Stimulated activated naive B cell treated with anti-CD40 and anti-IgM and Interleukin-4, amounts not matched to agents 10 μg/mL and 1 μg/mL and 100 μg/mL, for 72 hours (primary cell): ENCODE results near the gene MAP3K20.
A peak's percentile ranks its signal among the peaks of the same experiment; 100 is the strongest.

Source experiments
- ATAC-seq, 2 donors: fragments of 150-1000 bp; cut with Tn5 transposase; replicated peaks; 2 replicates each; pipeline ENCODE4 v1.10.0; 2021; ENCODE audit warnings: moderate library complexity in 1 of 2
- DNase-seq: peaks from one replicate; pipeline ENCODE4 v3.0.0; 2021
- H3K27ac Mint-ChIP-seq: one replicate; pipeline ENCODE4 v1.8.0; 2022; ENCODE audit warnings: mild to moderate bottlenecking, mixed read lengths
- H3K27me3 Mint-ChIP-seq, 2 donors: one replicate each; pipeline ENCODE4 v1.8.0; 2022; ENCODE audit warnings: mixed read lengths in 2 of 2
- H3K36me3 Mint-ChIP-seq, 2 donors: one replicate each; pipeline ENCODE4 v1.8.0; 2022; ENCODE audit warnings: mixed read lengths in 2 of 2, mild to moderate bottlenecking in 1 of 2
- H3K4me1 Mint-ChIP-seq, 2 donors: one replicate each; pipeline ENCODE4 v1.8.0; 2022; ENCODE audit warnings: mixed read lengths in 2 of 2, mild to moderate bottlenecking in 1 of 2
- H3K4me3 Mint-ChIP-seq, 2 donors: one replicate each; pipeline ENCODE4 v1.8.0; 2022; ENCODE audit warnings: mild to moderate bottlenecking in 2 of 2, mixed read lengths in 2 of 2, moderate library complexity in 1 of 2
- H3K9me3 Mint-ChIP-seq, 2 donors: one replicate each; pipeline ENCODE4 v1.8.0; 2022; ENCODE audit warnings: mixed read lengths in 2 of 2, mild to moderate bottlenecking in 1 of 2

Gene MAP3K20

DNA sequence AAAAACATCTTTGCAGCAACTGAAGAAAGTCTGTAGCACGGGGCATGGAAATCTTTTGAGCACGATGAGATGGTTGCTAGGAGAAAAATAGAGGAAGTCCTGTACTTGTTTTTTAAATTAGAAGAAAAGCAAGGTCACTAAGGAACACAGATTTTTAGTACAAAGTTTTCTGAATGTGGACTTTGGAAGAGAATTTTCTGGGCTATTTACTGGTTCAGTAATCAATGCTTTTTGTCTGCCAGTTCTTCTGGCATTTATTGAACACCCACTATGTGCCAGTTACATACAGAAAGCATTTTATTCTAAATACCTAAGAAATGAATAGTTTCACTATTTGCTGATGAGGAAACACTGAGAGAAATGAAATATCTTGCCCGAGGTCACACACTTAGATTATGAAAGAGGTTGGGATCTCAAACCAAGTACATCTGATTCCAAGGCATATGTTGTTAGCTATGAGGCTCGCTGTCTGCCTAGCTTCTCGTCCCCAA is 15.6 kb upstream of the MAP3K20 start:
- H3K27me3 Mint-ChIP-seq = peaks cover 12 to 15% of the 10 kb centered on the region in 2 donors
- DNase-seq = no peak
- no peak overlapping the region for H3K27ac Mint-ChIP-seq
- H3K9me3 Mint-ChIP-seq = no peaks in the 10 kb centered on the region
- peaks cover 8 to 17% of the 10 kb centered on the region in 2 donors for H3K4me1 Mint-ChIP-seq
- no peaks in the 10 kb centered on the region for H3K36me3 Mint-ChIP-seq
- peak overlapping the region in 1 of 2 donors; percentile 35 for H3K4me3 Mint-ChIP-seq
- peak; percentile 14 to 34 for ATAC-seq

DNA sequence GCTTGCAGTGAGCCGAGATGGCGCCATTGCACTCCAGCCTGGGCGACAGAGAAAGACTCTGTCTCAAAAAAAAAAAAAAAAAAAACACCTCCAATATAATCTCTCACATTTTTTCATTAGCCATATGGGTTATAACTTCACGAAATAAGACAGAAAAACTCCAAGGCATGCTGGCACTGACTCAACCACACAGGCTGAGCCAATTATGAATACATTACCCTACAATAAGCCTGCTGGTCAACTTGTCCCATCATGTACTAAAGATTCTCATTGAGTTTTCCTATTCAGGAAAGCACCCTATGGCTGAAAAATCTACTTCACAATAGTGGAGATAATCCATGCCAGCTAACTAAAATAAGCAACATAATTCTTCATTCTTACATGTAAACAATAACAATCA is 12.8 kb upstream of the MAP3K20 start:
- DNase-seq (no peak), ATAC-seq (no peak)
- H3K9me3 Mint-ChIP-seq = no peaks in the 10 kb centered on the region
- H3K4me1 Mint-ChIP-seq = peaks cover 8 to 17% of the 10 kb centered on the region in 2 donors
- H3K4me3 Mint-ChIP-seq = no peak overlapping the region
- no peaks in the 10 kb centered on the region for H3K36me3 Mint-ChIP-seq
- H3K27ac Mint-ChIP-seq = no peak overlapping the region
- H3K27me3 Mint-ChIP-seq = peaks cover 10 to 19% of the 10 kb centered on the region in 2 donors

DNA sequence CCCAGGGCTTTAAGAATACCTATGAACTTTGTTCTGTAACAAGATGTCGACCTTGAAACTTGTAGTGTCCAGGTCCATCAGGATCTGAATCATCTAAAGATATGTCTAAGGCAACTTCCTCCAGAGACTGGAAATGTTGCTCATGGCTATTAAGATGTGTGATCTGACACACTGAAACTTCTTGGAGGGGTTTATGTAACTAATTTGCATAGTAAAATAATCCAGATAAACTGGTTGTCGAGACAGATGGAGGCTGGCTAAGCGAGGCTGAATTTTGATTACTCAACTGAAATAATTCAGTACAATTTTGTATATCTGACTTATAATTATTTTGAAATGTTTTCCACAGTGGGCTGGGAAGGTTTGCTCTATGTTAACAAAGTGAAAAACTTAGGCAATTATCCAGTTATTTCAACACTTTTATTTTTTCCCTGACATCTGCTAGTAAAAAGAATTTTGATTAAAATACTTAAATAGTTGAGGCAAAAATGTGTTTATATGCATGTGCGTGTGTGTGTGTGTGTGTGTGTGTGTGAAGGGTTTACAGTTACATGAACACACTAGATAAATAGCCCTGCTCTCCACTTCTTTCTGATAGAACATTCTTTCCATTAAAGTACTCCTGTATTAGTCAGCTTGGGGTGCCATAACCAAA is 11.4 kb upstream of the MAP3K20 start:
- Mint-ChIP-seq H3K9me3 (no peaks in the 10 kb centered on the region), H3K36me3 (no peaks in the 10 kb centered on the region), H3K27me3 (peaks cover 13 to 20% of the 10 kb centered on the region in 2 donors), H3K4me3 (no peak overlapping the region), H3K4me1 (peaks cover 5 to 10% of the 10 kb centered on the region in 2 donors), H3K27ac (no peak overlapping the region)
- DNase-seq (no peak), ATAC-seq (no peak)

DNA sequence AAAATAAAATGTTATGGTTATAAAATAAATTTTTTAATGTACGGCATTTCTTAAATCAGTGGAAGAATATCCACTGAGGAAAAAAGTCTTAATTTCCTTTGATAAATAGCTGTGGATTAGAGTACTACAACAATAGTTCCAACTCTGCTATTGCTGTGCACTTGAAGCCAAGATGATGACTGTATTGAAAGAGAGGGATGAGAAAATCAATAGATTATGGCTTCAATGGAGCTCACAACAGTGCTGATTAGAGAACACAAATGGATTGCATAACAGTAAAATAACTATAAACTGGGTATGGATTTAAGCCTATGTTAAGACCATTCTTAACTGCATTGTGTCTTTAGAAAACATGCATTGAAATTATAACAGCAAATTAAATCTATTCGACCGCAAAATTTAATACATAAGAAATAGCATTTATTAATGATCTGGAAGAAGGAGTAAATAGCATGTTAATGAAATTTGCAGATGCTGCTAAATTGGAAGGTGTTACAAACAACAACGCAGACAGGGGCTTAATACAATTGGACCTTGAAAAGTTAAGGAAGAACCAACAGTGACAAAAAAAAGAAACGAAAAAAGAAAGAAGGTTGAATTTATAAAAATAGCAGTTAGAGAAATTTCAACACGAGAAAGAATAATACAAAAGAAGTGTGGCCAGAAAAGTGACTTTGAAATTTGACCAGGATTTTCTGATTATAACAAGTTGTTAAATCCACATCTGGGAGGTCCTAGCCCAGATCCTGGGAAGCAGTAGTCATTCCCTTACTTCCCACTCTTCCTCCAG is 8.6 kb upstream of the MAP3K20 start:
- DNase-seq = no peak
- H3K9me3 Mint-ChIP-seq = no peaks in the 10 kb centered on the region
- H3K36me3 Mint-ChIP-seq = no peaks in the 10 kb centered on the region
- H3K4me1 Mint-ChIP-seq = no peaks in the 10 kb centered on the region
- peaks cover 23 to 27% of the 10 kb centered on the region in 2 donors for H3K27me3 Mint-ChIP-seq
- H3K4me3 Mint-ChIP-seq = no peak overlapping the region
- H3K27ac Mint-ChIP-seq = no peak overlapping the region
- ATAC-seq = no peak

DNA sequence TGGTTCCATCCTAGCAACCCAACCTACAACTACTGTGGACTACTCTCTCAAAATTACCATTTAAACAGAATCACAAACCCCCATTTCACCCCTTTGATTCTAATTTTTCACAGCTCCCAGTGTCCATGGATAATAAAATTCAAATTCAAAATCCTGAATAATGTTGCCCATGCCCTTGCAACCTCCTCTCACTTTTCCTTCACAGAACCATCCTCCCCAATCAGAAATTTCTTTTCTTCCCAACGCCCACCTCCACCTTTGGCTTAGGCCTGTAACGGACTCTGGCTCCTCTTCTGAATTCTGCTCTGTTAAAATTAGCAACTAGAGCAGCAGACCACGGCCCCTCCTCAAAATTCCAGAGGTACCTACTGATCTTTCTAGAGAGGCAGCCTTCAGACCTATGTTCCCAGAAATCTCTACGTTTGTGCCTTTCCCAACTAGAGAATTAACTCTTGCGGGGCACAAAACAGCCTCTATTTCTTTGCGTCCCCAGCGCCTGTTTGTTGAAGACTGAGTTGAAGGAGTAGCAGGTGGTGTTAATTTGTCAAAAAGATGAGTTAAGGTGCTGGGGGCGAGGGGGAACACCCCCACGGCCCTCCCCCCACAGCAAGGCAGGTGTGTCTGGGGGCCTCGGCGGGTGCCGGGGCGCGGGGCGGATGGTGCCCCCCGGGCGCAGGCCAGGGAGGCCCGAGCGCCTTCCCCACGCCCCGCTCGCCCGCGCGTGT is 428 bp upstream of the MAP3K20 start:
- H3K36me3 Mint-ChIP-seq = peaks cover 0 to 1% of the 10 kb centered on the region in 2 donors
- peak overlapping the region; percentile 90 for H3K27ac Mint-ChIP-seq
- H3K4me1 Mint-ChIP-seq = peaks cover 16 to 31% of the 10 kb centered on the region in 2 donors
- ATAC-seq = no peak
- H3K27me3 Mint-ChIP-seq = peaks cover 0 to 21% of the 10 kb centered on the region in 2 donors
- no peak for DNase-seq
- H3K9me3 Mint-ChIP-seq = no peaks in the 10 kb centered on the region
- peak overlapping the region; percentile 85 to 88 for H3K4me3 Mint-ChIP-seq

DNA sequence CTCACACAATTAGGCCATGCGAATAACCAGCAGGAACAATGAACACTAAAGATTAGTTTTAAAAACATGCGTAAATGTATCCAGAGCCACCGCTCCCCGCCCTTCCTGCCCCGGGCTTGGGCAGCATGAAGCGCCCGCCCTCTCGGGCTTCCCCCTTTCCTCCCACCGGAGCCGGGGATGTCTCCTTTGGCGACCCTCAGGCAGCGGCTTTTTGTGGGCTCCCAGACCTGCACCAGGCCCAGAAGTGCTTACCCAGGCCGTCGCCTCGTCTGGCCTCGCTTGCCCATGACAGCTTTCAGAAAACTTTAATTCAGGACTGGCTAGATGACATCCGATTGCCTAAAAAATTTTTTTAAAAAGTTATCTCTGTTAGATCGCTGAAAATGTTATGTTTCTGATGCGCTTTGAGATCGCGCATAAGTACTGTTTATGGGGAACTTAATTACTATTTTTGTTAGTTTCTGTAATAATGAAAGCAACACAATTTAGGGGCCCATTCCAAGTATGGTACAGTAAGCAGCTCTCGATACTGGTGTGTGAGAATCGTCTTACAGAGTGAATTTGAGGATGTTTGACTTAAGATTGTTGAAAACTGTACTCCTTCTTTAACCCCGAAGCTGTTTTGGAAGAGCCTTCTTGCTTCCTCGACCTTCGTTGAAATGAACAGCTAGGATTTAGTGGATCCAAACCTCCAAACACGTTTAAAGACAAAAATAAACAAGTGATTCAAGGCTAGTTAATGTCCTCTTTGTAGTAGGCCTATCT is 1.1 kb downstream of the MAP3K20 start:
- Mint-ChIP-seq H3K27ac (peak overlapping the region; percentile 96), H3K9me3 (no peaks in the 10 kb centered on the region), H3K36me3 (peaks cover 1 to 7% of the 10 kb centered on the region in 2 donors), H3K4me1 (peaks cover 16 to 31% of the 10 kb centered on the region in 2 donors), H3K4me3 (peak overlapping the region; percentile 88 to 90), H3K27me3 (peaks cover 0 to 15% of the 10 kb centered on the region in 2 donors)
- peak; percentile 3 for DNase-seq
- peak; percentile 44 to 51 for ATAC-seq

DNA sequence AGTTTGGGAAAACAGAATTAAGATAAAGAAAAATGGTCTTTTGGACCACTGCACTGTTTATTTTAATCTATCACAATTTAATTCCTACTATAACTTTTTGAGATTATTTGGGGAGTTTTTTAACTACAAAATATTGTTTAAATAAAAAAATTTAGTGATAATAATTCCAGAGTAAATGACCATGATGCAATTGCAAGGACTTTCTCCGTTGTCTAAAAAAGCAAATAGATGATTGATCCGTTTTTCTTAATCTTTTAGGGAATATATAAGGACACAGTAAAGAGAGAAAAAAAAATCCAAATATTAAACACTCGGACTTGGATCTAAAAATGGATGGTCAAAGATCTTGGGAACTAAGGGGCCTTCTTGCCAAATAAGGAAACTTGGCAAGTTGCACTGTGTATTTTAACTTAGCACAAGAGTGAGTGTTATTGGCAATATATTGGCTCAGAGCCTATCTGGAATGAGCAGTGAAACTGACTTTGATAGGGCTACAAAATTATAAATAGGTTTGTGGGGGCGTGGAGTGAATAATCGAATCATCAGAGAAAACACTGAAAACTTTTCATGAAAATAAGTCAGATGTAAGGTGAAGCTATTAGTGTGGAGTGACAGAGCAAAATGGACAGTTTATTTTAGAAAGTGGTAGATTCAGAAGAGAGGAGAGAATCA is 2.0 kb downstream of the MAP3K20 start:
- peaks cover 0 to 6% of the 10 kb centered on the region in 2 donors for H3K27me3 Mint-ChIP-seq
- peaks cover 16 to 31% of the 10 kb centered on the region in 2 donors for H3K4me1 Mint-ChIP-seq
- ATAC-seq (no peak), DNase-seq (no peak)
- no peaks in the 10 kb centered on the region for H3K9me3 Mint-ChIP-seq
- no peak overlapping the region for H3K27ac Mint-ChIP-seq
- H3K36me3 Mint-ChIP-seq = peaks cover 3 to 15% of the 10 kb centered on the region in 2 donors
- H3K4me3 Mint-ChIP-seq = peak overlapping the region in 1 of 2 donors; percentile 88

DNA sequence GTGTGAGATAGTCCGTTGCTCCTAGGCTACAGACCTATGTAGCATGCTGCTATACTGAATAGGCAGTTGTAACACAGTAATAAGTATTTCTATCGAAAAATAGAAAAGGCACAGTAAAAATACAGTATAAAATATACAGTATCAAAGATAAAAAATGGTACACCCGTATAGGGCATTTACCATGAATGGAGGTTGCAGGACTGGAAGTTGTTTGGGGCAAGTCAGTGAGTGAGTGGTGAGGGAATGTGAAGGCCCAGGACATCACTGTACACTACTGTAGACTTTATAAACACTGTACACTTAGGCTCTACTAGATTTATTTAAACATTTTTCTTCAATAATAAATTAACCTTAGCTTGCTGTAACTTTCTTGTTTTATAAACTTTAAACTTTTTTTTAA is 3.5 kb downstream of the MAP3K20 start:
- Mint-ChIP-seq H3K27ac (no peak overlapping the region), H3K4me1 (peaks cover 16 to 30% of the 10 kb centered on the region in 2 donors), H3K27me3 (peaks cover 0 to 5% of the 10 kb centered on the region in 2 donors), H3K9me3 (no peaks in the 10 kb centered on the region), H3K36me3 (peaks cover 3 to 16% of the 10 kb centered on the region in 2 donors), H3K4me3 (no peak overlapping the region)
- DNase-seq (no peak), ATAC-seq (no peak)

DNA sequence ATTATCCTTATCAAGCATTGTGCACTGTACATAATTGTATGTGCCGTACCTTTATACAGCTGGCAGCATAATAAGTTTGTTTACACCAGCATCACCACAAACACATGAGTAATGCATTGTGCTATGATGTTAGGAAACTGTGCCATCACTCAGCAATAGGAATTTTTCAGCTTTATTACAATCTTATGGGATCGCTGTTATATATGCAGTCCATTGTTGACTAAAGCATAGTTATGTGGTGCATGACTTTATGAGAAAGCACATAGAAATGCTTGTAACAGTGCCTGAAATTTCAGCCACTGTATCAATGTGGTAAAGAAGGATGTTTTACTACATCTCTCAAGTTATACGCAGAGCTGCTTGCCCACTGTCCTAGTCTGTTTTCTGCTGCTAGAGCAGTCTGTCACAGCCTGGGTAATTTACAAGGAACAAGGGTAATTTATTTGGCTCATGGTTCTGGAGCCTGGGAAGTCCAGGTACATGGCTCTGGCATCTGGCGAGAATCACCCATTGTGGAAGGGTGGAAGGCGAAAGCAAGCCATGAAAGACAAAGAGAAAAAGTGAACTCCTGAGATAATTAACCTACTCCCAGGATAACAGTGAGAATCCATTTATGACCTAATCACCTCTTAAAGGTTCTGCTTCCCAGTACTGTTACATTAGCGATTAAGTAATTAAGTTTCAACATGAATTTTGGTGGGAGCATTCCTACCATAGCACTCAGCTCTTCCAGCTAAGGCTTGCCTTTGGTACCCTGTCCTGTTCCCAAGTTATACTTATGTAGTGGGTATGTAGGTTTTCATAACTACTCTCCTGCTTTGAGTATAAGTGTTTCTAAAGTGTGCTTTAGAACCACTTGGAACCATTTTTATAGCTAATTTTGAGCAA is 4.6 kb downstream of the MAP3K20 start:
- Mint-ChIP-seq H3K36me3 (peaks cover 3 to 16% of the 10 kb centered on the region in 2 donors), H3K9me3 (no peaks in the 10 kb centered on the region), H3K4me1 (peaks cover 8 to 19% of the 10 kb centered on the region in 2 donors), H3K4me3 (no peak overlapping the region), H3K27ac (no peak overlapping the region), H3K27me3 (no peaks in the 10 kb centered on the region)
- no peak for DNase-seq
- no peak for ATAC-seq

DNA sequence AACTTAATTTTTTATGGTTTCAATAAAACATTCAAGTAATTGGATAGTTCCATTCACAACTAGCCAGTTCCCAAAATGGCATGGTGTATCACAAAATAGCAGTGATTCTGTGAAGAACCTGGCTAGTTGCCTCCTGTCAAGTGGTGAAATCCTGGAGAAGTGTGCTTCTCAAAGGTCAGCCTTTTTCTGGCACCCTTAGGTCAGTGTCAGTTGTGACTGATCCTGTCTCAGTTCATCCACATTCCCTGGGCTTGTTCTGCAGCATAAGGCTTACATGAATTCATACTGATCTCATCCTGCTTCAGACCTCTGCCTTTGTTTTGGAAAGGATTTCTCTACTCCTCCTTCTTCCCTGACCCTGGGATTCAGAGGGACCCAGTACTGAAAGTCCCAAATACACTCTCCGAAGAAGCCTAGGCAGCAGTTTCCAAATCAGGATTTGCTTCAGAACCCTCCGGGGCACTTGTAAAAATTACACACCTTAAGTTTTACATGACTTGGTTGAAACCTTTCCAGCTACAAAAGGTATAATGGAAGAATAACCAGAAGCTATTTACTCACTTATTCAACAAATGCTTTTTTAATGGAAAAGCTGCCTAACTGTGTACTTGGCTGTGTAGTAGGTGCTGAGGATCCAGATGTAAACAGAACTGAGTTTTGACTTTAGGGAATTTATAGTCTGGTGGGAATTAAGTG is 11.0 kb downstream of the MAP3K20 start:
- no peak for ATAC-seq
- H3K27ac Mint-ChIP-seq = no peak overlapping the region
- H3K27me3 Mint-ChIP-seq = no peaks in the 10 kb centered on the region
- no peak overlapping the region for H3K4me3 Mint-ChIP-seq
- H3K4me1 Mint-ChIP-seq = no peaks in the 10 kb centered on the region
- peaks cover 2 to 19% of the 10 kb centered on the region in 2 donors for H3K36me3 Mint-ChIP-seq
- no peak for DNase-seq
- H3K9me3 Mint-ChIP-seq = no peaks in the 10 kb centered on the region

DNA sequence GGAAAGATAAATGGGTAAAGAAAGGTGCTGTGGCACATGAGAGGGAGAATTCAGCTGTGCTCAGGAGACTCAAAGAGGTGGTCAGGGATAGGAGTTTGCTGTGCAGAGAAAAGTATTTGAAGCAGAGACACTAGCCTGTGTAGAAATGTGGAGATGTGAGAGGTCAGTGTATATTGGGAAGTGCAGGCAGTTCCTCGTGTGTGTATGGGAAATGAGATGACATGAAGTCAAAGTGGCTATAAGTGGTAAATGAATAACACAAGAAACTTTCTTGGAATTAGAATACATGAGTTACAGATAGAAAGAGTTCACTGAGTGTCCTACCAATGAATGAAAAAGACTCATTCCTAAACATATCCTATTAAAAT is 11.6 kb downstream of the MAP3K20 start:
- no peaks in the 10 kb centered on the region for H3K27me3 Mint-ChIP-seq
- no peak overlapping the region for H3K27ac Mint-ChIP-seq
- DNase-seq (no peak), ATAC-seq (no peak)
- H3K4me1 Mint-ChIP-seq = no peaks in the 10 kb centered on the region
- H3K9me3 Mint-ChIP-seq = no peaks in the 10 kb centered on the region
- peaks cover 2 to 19% of the 10 kb centered on the region in 2 donors for H3K36me3 Mint-ChIP-seq
- no peak overlapping the region for H3K4me3 Mint-ChIP-seq

DNA sequence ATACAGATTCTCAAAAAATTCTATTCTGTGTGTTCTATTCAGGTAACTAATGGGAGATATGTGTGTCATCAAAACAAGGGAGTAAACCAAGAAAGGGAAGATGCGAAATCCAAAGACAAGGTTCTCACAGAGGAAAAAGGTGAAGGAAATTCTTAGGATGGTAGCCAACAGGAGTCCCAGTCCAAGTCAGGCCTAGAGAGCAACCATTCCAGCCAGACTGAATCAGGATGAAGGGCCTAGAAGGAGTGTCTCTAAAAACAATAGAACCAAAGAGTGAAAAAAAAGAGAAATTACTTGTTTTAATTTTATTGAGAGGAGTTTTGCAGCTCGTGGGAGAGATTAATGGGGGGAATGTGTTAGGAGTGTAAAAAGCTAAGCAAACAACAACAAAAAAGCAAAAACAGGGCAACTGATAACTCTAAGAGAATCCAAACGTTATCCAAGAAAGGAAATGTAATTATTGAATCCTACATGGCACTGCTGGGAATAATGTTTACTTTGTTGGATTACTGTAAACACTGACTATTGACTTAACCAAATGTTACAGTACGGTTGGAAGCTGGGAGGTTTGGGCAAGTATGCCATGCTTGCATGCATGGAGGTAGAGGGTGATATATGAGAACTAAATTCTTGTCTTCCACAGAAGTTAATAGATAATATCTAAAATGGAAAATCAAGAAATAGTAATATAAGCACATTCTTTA is 12.3 kb downstream of the MAP3K20 start:
- no peaks in the 10 kb centered on the region for H3K27me3 Mint-ChIP-seq
- H3K4me1 Mint-ChIP-seq = no peaks in the 10 kb centered on the region
- H3K27ac Mint-ChIP-seq = no peak overlapping the region
- H3K4me3 Mint-ChIP-seq = no peak overlapping the region
- peaks cover 0 to 17% of the 10 kb centered on the region in 2 donors for H3K36me3 Mint-ChIP-seq
- H3K9me3 Mint-ChIP-seq = no peaks in the 10 kb centered on the region
- ATAC-seq (no peak), DNase-seq (no peak)
